Endothelial cell of umbilical vein (primary cell): Measurements from ENCODE around the gene CFAP45. TPM values are rescaled to one million over a fixed set of nuclear protein-coding genes. Genes with fewer than 3 reads are reported as not detected.

Experiments
- BruUV-seq: library from RNA; stranded (reverse); fragments of 400-500 nt; replicated peaks from 2 replicates; lab custom pipeline; 2021; lab: Mats Ljungman, UMichigan
- CTCF ChIA-PET: fragments of 300-600, 350-600 bp; sonication (Branson Sonifier 250); formaldehyde crosslinking; loops from one replicate; lab custom pipeline; 2021; ENCODE audit warnings: antibody characterized with exemption, inconsistent platforms; lab: Charles Lee
- POLR2A ChIA-PET: fragments of 300-600, 350-600 bp; sonication (Branson Sonifier 250); formaldehyde crosslinking; loops from one replicate; lab custom pipeline; 2021; ENCODE audit warnings: antibody characterized with exemption, inconsistent platforms; lab: Charles Lee
- DNase-seq: peaks from one replicate; pipeline ENCODE4 v3.0.0-alpha.2; 2011; ENCODE audit warnings: low read depth, low spot score
- FAIRE-seq: peaks from 2 replicates; lab custom pipeline; 2011; peaks lifted over from hg19 to GRCh38; lab: Jason Lieb, UNC
- H2AFZ ChIP-seq: 2 replicates; pipeline ENCODE4 v1.6.0; 2012; ENCODE audit warnings: low read depth, low read length, control low read depth, inconsistent platforms
- H3K27ac ChIP-seq: 2 replicates; pipeline ENCODE4 v1.5.1; 2011; ENCODE audit warnings: low read depth, mild to moderate bottlenecking, control low read depth, low read length, moderate library complexity; ENCODE audit not compliant: insufficient read depth
- H3K27me3 ChIP-seq, 2 experiments: 2 replicates each; pipeline versions ENCODE4 v1.6.0 to v1.6.1; 2011; ENCODE audit warnings: low read length in 2 of 2, mixed read lengths in 1 of 2; ENCODE audit not compliant: control insufficient read depth in 2 of 2, insufficient read depth in 2 of 2
- H3K36me3 ChIP-seq, 2 experiments: 2 replicates in 1 of 2; 3 replicates in 1 of 2; pipeline ENCODE4 v1.5.1; 2011; ENCODE audit warnings: low read length in 2 of 2, mild to moderate bottlenecking in 1 of 2, moderate library complexity in 1 of 2; ENCODE audit not compliant: control insufficient read depth in 2 of 2, insufficient read depth in 2 of 2; ENCODE audit errors: extremely low read depth in 1 of 2
- H3K4me1 ChIP-seq: 3 replicates; pipeline ENCODE4 v1.5.1; 2011; ENCODE audit warnings: mild to moderate bottlenecking, low read length; ENCODE audit not compliant: control insufficient read depth, insufficient read depth; ENCODE audit errors: extremely low read depth
- H3K4me2 ChIP-seq: 2 replicates; pipeline ENCODE4 v1.6.1; 2011; ENCODE audit warnings: low read length, control low read depth, mixed read lengths; ENCODE audit not compliant: insufficient read depth
- H3K4me3 ChIP-seq, 3 experiments: fragments of 200-600 bp in 1 of 3; sonication (generic), shearing (Covaris generic) in 1 of 3; replicated peaks in 1 of 3; 2 replicates each; pipeline ENCODE4 v1.5.1; 2011 to 2016; ENCODE audit warnings: control low read depth in 3 of 3, low read length in 3 of 3, mild to moderate bottlenecking in 2 of 3, inconsistent platforms in 1 of 3, low read depth in 1 of 3, moderate library complexity in 1 of 3; ENCODE audit not compliant: insufficient read depth in 1 of 3
- H3K79me2 ChIP-seq: 2 replicates; pipeline ENCODE4 v1.6.0; 2012; ENCODE audit warnings: low read length, inconsistent platforms; ENCODE audit not compliant: control insufficient read depth, insufficient read depth
- H3K9ac ChIP-seq: replicated peaks from 2 replicates; pipeline ENCODE3; 2011; ENCODE audit warnings: low read length, control low read depth; ENCODE audit not compliant: insufficient read depth; ENCODE audit errors: extremely low read depth
- H3K9me1 ChIP-seq: replicated peaks from 3 replicates; pipeline ENCODE4 v1.6.0; 2011; ENCODE audit warnings: mild to moderate bottlenecking, low read length; ENCODE audit not compliant: control insufficient read depth, insufficient read depth; ENCODE audit errors: extremely low read depth
- H3K9me3 ChIP-seq: replicated peaks from 2 replicates; pipeline ENCODE4 v1.5.1; 2012; ENCODE audit warnings: low read length, inconsistent platforms; ENCODE audit not compliant: control insufficient read depth, insufficient read depth
- H4K20me1 ChIP-seq: replicated peaks from 2 replicates; pipeline ENCODE3; 2011; ENCODE audit warnings: mild to moderate bottlenecking, low read length; ENCODE audit not compliant: control insufficient read depth, insufficient read depth; ENCODE audit errors: extremely low read depth
- CTCF ChIP-seq, 2 donors: IDR thresholded peaks; 1 replicate in 1 of 2; 2 replicates in 1 of 2; pipeline ENCODE4 v1.5.1; 2011; ENCODE audit warnings: low read length in 2 of 2, mild to moderate bottlenecking in 2 of 2, moderate library complexity in 2 of 2, control low read depth in 1 of 2, inconsistent platforms in 1 of 2, low read depth in 1 of 2; ENCODE audit not compliant: insufficient read depth in 1 of 2; ENCODE audit errors: extremely low read depth in 1 of 2
- EZH2 ChIP-seq: IDR thresholded peaks from 2 replicates; pipeline ENCODE4 v1.6.1; 2012; ENCODE audit warnings: borderline replicate concordance, low read depth, mild to moderate bottlenecking, moderate library complexity, low read length, inconsistent platforms; ENCODE audit not compliant: severe bottlenecking
- FOS ChIP-seq: IDR thresholded peaks from 2 replicates; pipeline ENCODE4 v1.6.1; 2011; ENCODE audit warnings: mild to moderate bottlenecking, low read length, moderate library complexity, borderline replicate concordance; ENCODE audit not compliant: insufficient read depth
- GATA2 ChIP-seq: IDR thresholded peaks from 2 replicates; pipeline ENCODE4 v1.7.0; 2011; ENCODE audit warnings: low read depth, mild to moderate bottlenecking, moderate library complexity, mixed read lengths, low read length; ENCODE audit not compliant: insufficient read length, insufficient read depth
- JUN ChIP-seq: IDR thresholded peaks from 2 replicates; pipeline ENCODE4 v1.6.1; 2011; ENCODE audit warnings: borderline replicate concordance, low read depth; ENCODE audit not compliant: insufficient read length, insufficient read depth
- MAX ChIP-seq: IDR thresholded peaks from 2 replicates; pipeline ENCODE4 v1.6.1; 2011; ENCODE audit not compliant: insufficient read depth, insufficient read length
- MYC ChIP-seq: IDR thresholded peaks from one replicate; pipeline ENCODE4 v1.6.1; 2011; ENCODE audit warnings: mild to moderate bottlenecking, low read depth, low read length
- POLR2A ChIP-seq: IDR thresholded peaks from 2 replicates; pipeline ENCODE4 v1.6.1; 2012; ENCODE audit warnings: low read depth, mild to moderate bottlenecking, control low read depth, low read length
- POLR2AphosphoS5 ChIP-seq: IDR thresholded peaks from 2 replicates; pipeline ENCODE4 v1.6.1; 2012; ENCODE audit warnings: low read depth, mild to moderate bottlenecking, control low read depth, low read length, moderate library complexity; ENCODE audit not compliant: insufficient read depth
- dilution Hi-C: fragments of 300-500 bp; cut with MboI; formaldehyde crosslinking; loops from one replicate; pipeline ENCODE4 v1.15.0; 2019; ENCODE audit warnings: low sequenced_read_pairs; ENCODE audit not compliant: extremely low pct_ligation_motif_present
- intact Hi-C: fragments of 100-400 bp; cut with micrococcal nuclease; formaldehyde crosslinking; loops from one replicate; pipeline ENCODE4 v1.10.0; 2022
- polyA plus RNA-seq, 4 experiments: library from polyadenylated mRNA; depleted of rRNA in 3 of 4; stranded (reverse) in 3 of 4; unstranded in 1 of 4; fragments of >200 nt; gene quantifications; 2 replicates each; pipeline versions ENCODE4 v1.2.1 to v1.2.3, GENCODE V29; 2011 to 2012; ENCODE audit warnings: missing spikeins in 1 of 4
- total RNA-seq: library from RNA; stranded (reverse); gene quantifications from 2 replicates; pipeline ENCODE4 v1.2.3, GENCODE V29; 2021

The CFAP45 gene
- total and polyA plus RNA-seq, 2 donors (not counting 3 experiments of a cell fraction or from before 2014, with no cell fraction given): 0.25 to 2.5 TPM

- Histone ChIP-seq H3K4me2 (no peak overlapping the region), H4K20me1 (no peaks in the 10 kb centered on the region), H3K27me3 (no peaks in the 10 kb centered on the region), H3K27ac (peak overlapping the region; percentile 71), H3K4me1 (peaks cover 21% of the 10 kb centered on the region), H3K9me1 (no peaks in the 10 kb centered on the region), H2AFZ (no peak overlapping the region), H3K79me2 (no peaks in the 10 kb centered on the region), H3K36me3 (no peaks in the 10 kb centered on the region), H3K9ac (no peak overlapping the region), H3K9me3 (no peaks in the 10 kb centered on the region), H3K4me3 (no peak overlapping the region)
- intact Hi-C loops: no loop called here
- FAIRE-seq: peak; percentile 37
- DNase-seq: no peak
- CTCF ChIA-PET: interaction anchor here (1.1 to 9.2 kb wide), 15 partner anchors 8 to 757 kb away, joined by 3 to 623 read pairs (median 36); partner anchors contain the start of genes DUSP23, FCRL6 and TAGLN2
- POLR2A ChIA-PET: interaction anchor here (0.9 to 1.5 kb wide), 3 partner anchors 35 to 90 kb away, joined by 3 to 8 read pairs (median 4); partner anchors contain the start of gene TAGLN2
- BruUV-seq: no TSS peak
- no peak for TF ChIP-seq GATA2
- TF ChIP-seq POLR2A: no peak
- TF ChIP-seq CTCF (IDR thresholded peaks at IDR 0.05; ENCODE audit: extremely low read depth in 1 of 2, insufficient read depth in 1 of 2, low read depth in 1 of 2, low read length in 2 of 2): no peak
- no peak for TF ChIP-seq JUN
- TF ChIP-seq EZH2: no peak
- TF ChIP-seq FOS: no peak
- TF ChIP-seq MAX: no peak
- TF ChIP-seq MYC: no peak
- no peak for TF ChIP-seq POLR2AphosphoS5
- dilution Hi-C loops: no loop called here
Observed at GRCh38 chr1:159889202-159889601, 10.8 kb downstream of the CFAP45 start.
